Esophagus (tissue), 2 donors: Measurements from ENCODE around the gene MRPL2. TPM values are rescaled to one million over a fixed set of nuclear protein-coding genes. Genes with fewer than 3 reads are reported as not detected.
A peak's percentile ranks its signal among the peaks of the same experiment; 100 is the strongest.

ENCODE experiments used
- H3K27ac ChIP-seq, 2 donors: one replicate each; pipeline ENCODE4 v1.5.1; 2013; ENCODE audit warnings: low read depth in 2 of 2, mild to moderate bottlenecking in 2 of 2, inconsistent platforms in 1 of 2, low read length in 1 of 2, moderate library complexity in 1 of 2
- H3K27me3 ChIP-seq, 2 donors: one replicate each; pipeline ENCODE4 v1.6.1; 2013; ENCODE audit warnings: low read length in 2 of 2, control low read depth in 1 of 2, mild to moderate bottlenecking in 1 of 2; ENCODE audit not compliant: insufficient read depth in 2 of 2, control insufficient read depth in 1 of 2
- H3K36me3 ChIP-seq, 2 donors: one replicate each; pipeline ENCODE4 v1.6.1; 2013; ENCODE audit warnings: low read length in 1 of 2; ENCODE audit not compliant: control insufficient read depth in 2 of 2, insufficient read depth in 2 of 2
- H3K4me1 ChIP-seq, 2 donors: one replicate each; pipeline ENCODE4 v1.6.1; 2013; ENCODE audit warnings: low read length in 1 of 2; ENCODE audit not compliant: control insufficient read depth in 2 of 2, insufficient read depth in 2 of 2
- H3K4me3 ChIP-seq, 2 donors: one replicate each; pipeline ENCODE4 v1.5.1; 2013; ENCODE audit warnings: low read length in 2 of 2, mild to moderate bottlenecking in 2 of 2, low read depth in 1 of 2, moderate library complexity in 1 of 2
- H3K9me3 ChIP-seq, 2 donors: one replicate each; pipeline ENCODE4 v1.6.1; 2013; ENCODE audit warnings: mild to moderate bottlenecking in 2 of 2, low read depth in 1 of 2, low read length in 1 of 2, moderate library complexity in 1 of 2; ENCODE audit not compliant: control insufficient read depth in 2 of 2, insufficient read depth in 1 of 2
- WGBS, 2 donors: extraction: QIAGEN DNeasy Blood & Tissue Kit; methylation state at CpG; one replicate each; pipeline ENCODE4 v1.1.7; 2013; 5-methylcytosine and 5-hydroxymethylcytosine counted together
- polyA plus RNA-seq, 2 donors: library from polyadenylated mRNA; stranded (reverse); fragments of 200-250 nt; gene quantifications; one replicate each; pipeline ENCODE4 v1.2.3, GENCODE V29; 2013
- donor health status: healthy with polysubstance abuse.
- donor health status: Bipolar disorder and iron deficiency.

MRPL2 gene
- polyA plus RNA-seq, 2 donors = 48.9 to 54.6 TPM

GRCh38 chr6:43055966-43056365 is 3.3 kb downstream of the MRPL2 start:
- WGBS, 2 donors = 87 to 88% methylated on average over 8 of the region's 8 CpGs
- peaks cover 0 to 13% of the 10 kb centered on the region in 2 donors for H3K4me1 ChIP-seq
- H3K9me3 ChIP-seq = no peaks in the 10 kb centered on the region
- H3K27ac ChIP-seq = no peak overlapping the region
- H3K27me3 ChIP-seq = no peaks in the 10 kb centered on the region
- H3K36me3 ChIP-seq = peaks cover 0 to 12% of the 10 kb centered on the region in 2 donors
- no peak overlapping the region for H3K4me3 ChIP-seq

- Histone ChIP-seq H3K9me3 (no peaks in the 10 kb centered on the region), H3K27me3 (no peaks in the 10 kb centered on the region), H3K27ac (peak overlapping the region; percentile 83 to 97), H3K36me3 (peaks cover 0 to 15% of the 10 kb centered on the region in 2 donors), H3K4me3 (peak overlapping the region in 1 of 2 donors; percentile 87), H3K4me1 (peaks cover 0 to 13% of the 10 kb centered on the region in 2 donors)
- WGBS, 2 donors = 62 to 68% methylated on average over 17 of the region's 17 CpGs
Measured at GRCh38 chr6:43054206-43054943, 4.9 kb downstream of the MRPL2 start.

DNA sequence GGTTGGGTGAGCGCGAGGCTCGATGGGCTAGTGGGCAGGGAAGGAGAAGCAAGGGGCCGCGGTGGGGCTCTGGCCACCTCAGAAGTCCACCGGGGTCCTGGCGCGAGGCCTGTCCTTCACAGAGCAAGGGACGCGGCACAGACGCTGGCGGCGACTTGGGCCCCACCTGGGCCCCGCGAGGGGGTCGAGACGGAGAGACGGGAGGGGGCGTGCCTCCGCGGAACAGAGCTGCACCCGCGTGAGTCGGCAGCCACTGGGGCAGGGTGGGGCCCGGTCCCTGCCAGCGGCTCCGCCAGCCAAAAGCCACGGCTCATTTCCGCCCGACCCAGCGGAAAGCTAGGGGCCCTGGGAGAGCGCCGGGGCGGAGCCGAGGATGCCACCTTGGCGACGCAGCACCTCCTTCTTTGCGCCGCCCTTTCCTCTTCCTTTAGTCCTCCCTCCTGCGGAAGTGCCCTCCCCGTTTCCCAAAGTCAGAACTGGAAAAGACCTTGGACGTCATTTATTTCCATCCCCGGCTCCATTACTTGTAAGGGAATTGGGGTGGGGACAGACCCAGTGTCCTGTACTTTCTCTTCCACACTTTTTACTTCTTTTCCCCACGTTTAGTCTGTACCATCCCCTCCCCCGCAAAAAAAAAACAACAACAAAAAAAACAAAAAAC is 5.6 kb downstream of the MRPL2 start, which contains the start of gene CUL7:
Gene CUL7, minus strand, starts transcription at position 307 of the 661 bp plus-strand sequence. CDS start 1,063 bp downstream, outside the sequence.
- Histone ChIP-seq H3K4me3 (peak within 1 kb of the TSS; percentile 65 to 87), H3K27ac (peak within 1 kb of the TSS; percentile 83 to 97), H3K36me3 (peaks cover 0 to 15% of the 10 kb centered on the region in 2 donors), H3K27me3 (no peaks in the 10 kb centered on the region), H3K4me1 (peaks cover 0 to 13% of the 10 kb centered on the region in 2 donors), H3K9me3 (no peaks in the 10 kb centered on the region)
- WGBS, 2 donors = 1 to 3% methylated on average over 26 to 45 of the region's 45 CpGs

GRCh38 chr6:43052842-43053544 is 6.2 kb downstream of the MRPL2 start:
- WGBS, 2 donors = 13 to 17% methylated on average over 22 of the region's 22 CpGs
- no peaks in the 10 kb centered on the region for H3K27me3 ChIP-seq
- peaks cover 0 to 11% of the 10 kb centered on the region in 2 donors for H3K4me1 ChIP-seq
- H3K27ac ChIP-seq = peak overlapping the region; percentile 83 to 97
- no peaks in the 10 kb centered on the region for H3K9me3 ChIP-seq
- H3K4me3 ChIP-seq = peak overlapping the region; percentile 65 to 87
- H3K36me3 ChIP-seq = peaks cover 4 to 17% of the 10 kb centered on the region in 2 donors

- peaks cover 5 to 17% of the 10 kb centered on the region in 2 donors for H3K36me3 ChIP-seq
- WGBS, 2 donors = 88 to 89% methylated on average over 19 of the region's 19 CpGs
- H3K9me3 ChIP-seq = no peaks in the 10 kb centered on the region
- no peak overlapping the region for H3K27ac ChIP-seq
- peaks cover 0 to 11% of the 10 kb centered on the region in 2 donors for H3K4me1 ChIP-seq
- H3K4me3 ChIP-seq = no peak overlapping the region
- no peaks in the 10 kb centered on the region for H3K27me3 ChIP-seq
Measured at GRCh38 chr6:43052225-43052841, 6.9 kb downstream of the MRPL2 start.

- H3K27me3 ChIP-seq = no peaks in the 10 kb centered on the region
- peaks cover 0 to 11% of the 10 kb centered on the region in 2 donors for H3K4me1 ChIP-seq
- H3K36me3 ChIP-seq = peaks cover 5 to 25% of the 10 kb centered on the region in 2 donors
- no peaks in the 10 kb centered on the region for H3K9me3 ChIP-seq
- H3K4me3 ChIP-seq = no peak overlapping the region
- H3K27ac ChIP-seq = no peak overlapping the region
- 95 to 96% methylated on average over 17 of the region's 17 CpGs for WGBS, 2 donors
Measured at GRCh38 chr6:43050981-43051380, 8.3 kb downstream of the MRPL2 start.

- Histone ChIP-seq H3K4me1 (peaks cover 0 to 9% of the 10 kb centered on the region in 2 donors), H3K36me3 (peaks cover 10 to 36% of the 10 kb centered on the region in 2 donors)
Measured at GRCh38 chr6:43047998-43048397, 11.2 kb downstream of the MRPL2 start.

DNA sequence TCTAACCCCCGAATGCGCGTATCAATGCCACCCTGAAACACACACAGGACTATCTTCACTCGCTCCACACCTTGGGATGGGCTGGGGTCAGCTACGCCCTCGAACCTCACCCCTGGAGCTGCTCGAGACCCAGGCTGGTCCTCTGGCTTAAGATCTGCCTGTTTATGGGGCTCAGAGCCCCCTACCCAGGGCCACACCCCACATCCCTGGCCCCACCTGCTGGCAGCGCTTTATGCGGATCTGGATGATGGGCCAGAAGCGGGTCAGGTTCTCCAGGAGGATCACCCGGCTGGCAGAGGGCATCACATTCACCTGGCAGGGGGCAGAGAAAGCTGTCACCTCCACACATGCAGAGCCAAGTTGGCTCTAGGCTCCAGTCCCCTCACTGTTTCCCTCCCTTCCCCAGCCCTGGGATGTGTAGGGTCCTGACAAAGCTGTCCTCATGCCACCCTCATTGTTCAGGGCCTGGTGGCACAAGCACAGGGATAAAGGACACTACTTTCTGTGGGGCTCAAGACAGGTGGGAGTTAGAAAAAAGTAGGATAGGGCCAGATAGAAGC is 13.8 kb downstream of the MRPL2 start:
- Histone ChIP-seq H3K27ac (no peak overlapping the region), H3K4me3 (no peak overlapping the region), H3K27me3 (no peaks in the 10 kb centered on the region), H3K36me3 (peaks cover 13 to 44% of the 10 kb centered on the region in 2 donors), H3K4me1 (no peaks in the 10 kb centered on the region), H3K9me3 (no peaks in the 10 kb centered on the region)
- 92 to 94% methylated on average over 11 of the region's 11 CpGs for WGBS, 2 donors

More at GRCh38 chr6:43047998-43048397, 11.2 kb downstream of the MRPL2 start:
- no peak overlapping the region for H3K27ac ChIP-seq
- H3K27me3 ChIP-seq = no peaks in the 10 kb centered on the region
- 90 to 93% methylated on average over 7 of the region's 7 CpGs for WGBS, 2 donors
- H3K9me3 ChIP-seq = no peaks in the 10 kb centered on the region
- no peak overlapping the region for H3K4me3 ChIP-seq

DNA sequence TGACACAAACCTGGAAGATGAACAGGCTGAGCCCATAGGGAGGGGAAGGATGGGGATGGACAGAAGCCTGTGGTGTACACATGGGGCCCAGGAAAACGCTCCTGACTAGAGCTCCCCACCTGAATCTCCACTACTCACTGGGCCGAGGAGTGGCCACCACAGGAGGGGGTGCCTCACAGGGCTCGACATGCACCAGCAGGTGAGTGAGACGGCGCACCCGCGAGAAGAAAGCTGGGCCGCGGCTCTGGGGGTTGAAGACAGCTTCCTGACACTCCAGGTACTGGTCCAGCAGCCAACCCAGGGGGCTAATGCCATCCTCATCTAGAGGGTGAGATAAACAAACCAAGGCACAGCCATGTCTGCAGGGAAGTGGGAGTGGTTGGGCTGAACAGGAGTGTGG is 15.9 kb downstream of the MRPL2 start:
- WGBS, 2 donors = 89 to 91% methylated on average over 9 of the region's 9 CpGs

More for the DNA sequence above, 15.9 kb downstream of the MRPL2 start:
- Histone ChIP-seq H3K27me3 (no peaks in the 10 kb centered on the region), H3K4me1 (no peaks in the 10 kb centered on the region), H3K27ac (no peak overlapping the region), H3K4me3 (no peak overlapping the region), H3K9me3 (no peaks in the 10 kb centered on the region), H3K36me3 (peaks cover 12 to 54% of the 10 kb centered on the region in 2 donors)
